Ascending aorta (tissue), 2 donors: Measurements from ENCODE around the gene CCER1. TPM values are rescaled to one million over a fixed set of nuclear protein-coding genes. Genes with fewer than 3 reads are reported as not detected.

Experiments
- DNase-seq, 2 donors: peaks; one replicate each; pipeline ENCODE4 v3.0.0-alpha.2; 2019; ENCODE audit warnings: low spot score in 2 of 2
- H3K27ac ChIP-seq, 2 donors: fragments of 200-600 bp; sonication (generic); one replicate each; pipeline ENCODE4 v1.5.1; 2016 to 2017; ENCODE audit warnings: mild to moderate bottlenecking in 1 of 2
- H3K27me3 ChIP-seq: fragments of 200-600 bp; sonication (generic); one replicate; pipeline ENCODE4 v1.5.1; 2017
- H3K36me3 ChIP-seq, 2 donors: fragments of 200-600 bp; sonication (generic); one replicate each; pipeline ENCODE4 v1.5.1; 2016
- H3K4me1 ChIP-seq, 2 donors: fragments of 200-600 bp; sonication (generic); one replicate each; pipeline ENCODE4 v1.5.1; 2016 to 2017; ENCODE audit warnings: mild to moderate bottlenecking in 1 of 2
- H3K4me3 ChIP-seq, 2 donors: fragments of 200-600 bp; sonication (generic); one replicate each; pipeline ENCODE4 v1.5.1; 2016 to 2017; ENCODE audit warnings: mild to moderate bottlenecking in 1 of 2
- H3K9me3 ChIP-seq, 2 donors: fragments of 200-600 bp; sonication (generic); one replicate each; pipeline ENCODE4 v1.5.1; 2016
- intact Hi-C: fragments of 100-400 bp; cut with DNase I; formaldehyde crosslinking; loops from one replicate; pipeline ENCODE4 v1.15.1; 2023
- total RNA-seq: library from RNA; depleted of rRNA; stranded (reverse); fragments of >200 nt; gene quantifications from one replicate; pipeline ENCODE4 v1.1.0, GENCODE V29; 2016
- TF ChIP-seq, protein P1 (sequence below), 3 experiments: fragments of 200-600 bp in 2 of 3; fragments of 450-650 bp in 1 of 3; sonication (generic) in 2 of 3; IDR thresholded peaks; one replicate each; pipeline ENCODE4 v1.5.1; 2016 to 2019; ENCODE audit warnings: antibody characterized with exemption in 3 of 3, mild to moderate bottlenecking in 1 of 3, moderate library complexity in 1 of 3

The CCER1 gene
- total RNA-seq, 1 donor from 2014 or later: not detected

- intact Hi-C loops: no loop called here
- H3K4me3 ChIP-seq: no peak overlapping the region
- H3K27me3 ChIP-seq: no peaks in the 10 kb centered on the region
- DNase-seq: no peak
- TF ChIP-seq, protein P1, sequence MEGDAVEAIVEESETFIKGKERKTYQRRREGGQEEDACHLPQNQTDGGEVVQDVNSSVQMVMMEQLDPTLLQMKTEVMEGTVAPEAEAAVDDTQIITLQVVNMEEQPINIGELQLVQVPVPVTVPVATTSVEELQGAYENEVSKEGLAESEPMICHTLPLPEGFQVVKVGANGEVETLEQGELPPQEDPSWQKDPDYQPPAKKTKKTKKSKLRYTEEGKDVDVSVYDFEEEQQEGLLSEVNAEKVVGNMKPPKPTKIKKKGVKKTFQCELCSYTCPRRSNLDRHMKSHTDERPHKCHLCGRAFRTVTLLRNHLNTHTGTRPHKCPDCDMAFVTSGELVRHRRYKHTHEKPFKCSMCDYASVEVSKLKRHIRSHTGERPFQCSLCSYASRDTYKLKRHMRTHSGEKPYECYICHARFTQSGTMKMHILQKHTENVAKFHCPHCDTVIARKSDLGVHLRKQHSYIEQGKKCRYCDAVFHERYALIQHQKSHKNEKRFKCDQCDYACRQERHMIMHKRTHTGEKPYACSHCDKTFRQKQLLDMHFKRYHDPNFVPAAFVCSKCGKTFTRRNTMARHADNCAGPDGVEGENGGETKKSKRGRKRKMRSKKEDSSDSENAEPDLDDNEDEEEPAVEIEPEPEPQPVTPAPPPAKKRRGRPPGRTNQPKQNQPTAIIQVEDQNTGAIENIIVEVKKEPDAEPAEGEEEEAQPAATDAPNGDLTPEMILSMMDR (IDR thresholded peaks at IDR 0.05): no peak
- no peak overlapping the region for H3K27ac ChIP-seq
- H3K4me1 ChIP-seq: no peaks in the 10 kb centered on the region
- no peaks in the 10 kb centered on the region for H3K36me3 ChIP-seq
- no peaks in the 10 kb centered on the region for H3K9me3 ChIP-seq
Observed at GRCh38 chr12:90910958-90911357, 44.0 kb downstream of the CCER1 start.

DNA sequence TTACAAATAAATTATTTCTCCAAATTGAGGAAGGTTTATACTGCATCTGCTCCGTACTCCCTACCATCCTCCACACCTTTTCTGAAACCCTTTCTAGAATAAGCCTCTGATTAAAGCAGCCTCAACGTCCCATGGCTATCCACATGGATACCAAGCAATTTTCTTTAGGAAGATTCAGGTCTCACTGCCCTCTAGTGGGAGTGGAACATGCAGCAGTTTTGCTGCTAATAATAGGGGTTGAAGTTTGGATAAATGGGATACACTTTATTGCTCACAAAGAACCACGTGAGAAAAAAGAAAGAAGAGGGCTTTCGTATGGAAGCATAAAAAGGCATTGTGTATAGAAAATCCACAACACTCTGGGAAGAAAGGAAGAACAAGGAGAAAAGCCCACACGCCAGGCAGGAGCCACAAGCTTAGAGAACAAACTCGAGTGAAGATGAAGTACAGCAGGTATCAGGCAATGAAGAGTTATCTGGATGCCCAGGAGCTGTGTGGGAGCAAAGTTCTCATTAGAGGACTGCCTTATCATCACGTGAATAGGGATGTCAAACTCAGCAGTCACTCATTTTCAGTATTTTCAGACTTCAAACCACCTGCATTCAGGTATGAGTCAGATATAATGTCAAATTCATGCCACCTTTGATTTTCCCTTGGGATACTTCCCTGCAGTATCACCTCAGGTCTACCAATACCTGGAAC lies 45.8 kb downstream of the CCER1 start:
- no peaks in the 10 kb centered on the region for H3K27me3 ChIP-seq
- no peak for DNase-seq
- H3K4me1 ChIP-seq: no peaks in the 10 kb centered on the region
- intact Hi-C loops: no loop called here
- TF ChIP-seq, protein P1 (IDR thresholded peaks at IDR 0.05): peak in 2 of 3 experiments; percentile 20 to 46
- no peaks in the 10 kb centered on the region for H3K36me3 ChIP-seq
- H3K9me3 ChIP-seq: no peaks in the 10 kb centered on the region
- no peak overlapping the region for H3K4me3 ChIP-seq
- no peak overlapping the region for H3K27ac ChIP-seq

DNA sequence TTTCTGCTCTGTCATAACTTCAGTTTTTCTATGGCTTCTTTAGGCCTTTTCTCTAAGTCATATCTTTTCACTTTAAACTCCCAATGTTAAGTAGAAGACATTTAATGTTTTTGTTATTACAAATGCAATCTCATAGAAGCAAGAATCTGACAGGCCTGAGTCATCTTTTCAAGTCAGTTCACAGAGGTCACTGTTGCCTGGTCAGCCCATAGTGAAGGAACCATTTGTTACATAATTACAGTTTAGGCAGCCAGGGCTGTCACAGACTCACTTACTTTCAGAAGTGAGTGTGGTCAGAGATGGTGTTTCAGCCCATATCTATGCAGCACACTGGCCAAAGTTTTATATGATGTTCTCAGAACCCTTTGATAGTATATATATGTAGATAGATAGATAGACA lies 46.5 kb downstream of the CCER1 start:
- no peaks in the 10 kb centered on the region for H3K4me1 ChIP-seq
- DNase-seq: no peak

DNA sequence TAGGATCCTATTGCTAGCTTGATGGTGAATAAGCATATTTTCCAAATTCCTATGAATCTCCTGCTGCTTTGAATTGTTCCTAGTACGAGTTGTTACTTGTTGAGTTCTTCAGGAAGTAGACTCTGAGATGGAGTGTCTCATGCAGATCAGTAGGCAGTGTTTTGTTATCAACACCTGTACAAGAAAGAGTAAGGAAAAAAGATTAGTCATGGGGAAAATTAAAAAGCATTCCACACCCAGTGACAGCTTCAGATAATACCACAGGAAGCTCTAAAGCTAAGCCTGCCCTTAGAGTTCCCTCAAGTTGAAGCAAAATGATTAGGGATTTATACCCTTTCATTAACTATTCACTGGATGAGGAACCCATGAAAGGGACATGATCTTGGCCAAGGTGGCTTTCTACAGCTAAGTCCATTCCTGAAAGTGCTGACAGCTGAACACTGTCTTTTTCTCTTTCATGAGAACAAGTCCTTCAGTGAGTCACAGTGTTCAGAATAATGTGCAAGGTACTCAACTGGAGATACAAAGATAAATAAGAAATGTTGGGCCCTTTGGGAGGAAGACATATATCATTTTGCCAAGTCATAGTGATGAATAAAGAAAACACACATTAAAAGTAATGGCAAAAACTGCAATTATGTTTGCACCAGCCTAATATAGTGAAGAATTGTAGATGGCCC lies 49.1 kb downstream of the CCER1 start:
- no peak for DNase-seq
- H3K9me3 ChIP-seq: no peaks in the 10 kb centered on the region
- H3K36me3 ChIP-seq: no peaks in the 10 kb centered on the region
- H3K27me3 ChIP-seq: no peaks in the 10 kb centered on the region
- no peaks in the 10 kb centered on the region for H3K4me1 ChIP-seq
- TF ChIP-seq, protein P1 (IDR thresholded peaks at IDR 0.05): no peak
- no peak overlapping the region for H3K4me3 ChIP-seq
- intact Hi-C loops: no loop called here
- H3K27ac ChIP-seq: no peak overlapping the region

More for the DNA sequence above, 46.5 kb downstream of the CCER1 start:
- Histone ChIP-seq H3K27ac (no peak overlapping the region), H3K27me3 (no peaks in the 10 kb centered on the region), H3K36me3 (no peaks in the 10 kb centered on the region), H3K4me3 (no peak overlapping the region), H3K9me3 (no peaks in the 10 kb centered on the region)
- TF ChIP-seq, protein P1 (IDR thresholded peaks at IDR 0.05): no peak
- intact Hi-C loops: no loop called here

DNA sequence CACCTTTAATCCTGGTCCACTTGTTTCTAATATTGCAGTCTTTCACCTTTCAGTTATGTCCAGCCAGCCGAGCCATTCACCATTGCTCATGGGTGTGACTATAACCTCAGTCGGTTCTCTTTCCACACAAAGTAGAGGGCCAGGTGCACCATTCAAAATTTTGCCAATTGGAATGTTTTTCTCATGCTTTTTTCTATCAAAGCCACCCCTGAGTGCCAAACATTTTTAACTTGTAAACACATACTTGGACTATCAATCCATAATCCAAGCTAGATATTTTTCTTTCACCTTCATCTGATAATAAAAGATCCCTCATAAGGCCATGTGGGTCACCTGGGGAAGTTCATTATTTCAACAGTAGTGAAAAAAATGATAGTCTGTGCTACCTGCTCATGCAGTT lies 52.4 kb downstream of the CCER1 start:
- Histone ChIP-seq H3K36me3 (no peaks in the 10 kb centered on the region), H3K27ac (no peak overlapping the region), H3K4me3 (no peak overlapping the region), H3K9me3 (no peaks in the 10 kb centered on the region), H3K27me3 (no peaks in the 10 kb centered on the region), H3K4me1 (no peaks in the 10 kb centered on the region)
- no peak for DNase-seq
- TF ChIP-seq, protein P1 (IDR thresholded peaks at IDR 0.05): no peak
- intact Hi-C loops: no loop called here

Other genes with a start within 250 kb of the CCER1 start
- gene EPYC, start 49.8 kb upstream of the CCER1 start, total RNA-seq: not detected
- gene KERA, start 102.8 kb upstream of the CCER1 start, total RNA-seq: not detected
- 133 TPM for gene LUM, start 156.3 kb upstream of the CCER1 start, total RNA-seq
- gene DCN, start 227.6 kb upstream of the CCER1 start, total RNA-seq: 443 TPM